MM.1S (cell line): ENCODE data around the gene CD300H.

Experiments
- CTCF ChIP-seq: fragments of 300-600 bp; sonication (generic); IDR thresholded peaks from 2 replicates; pipeline ENCODE4 v1.5.1; 2016; ENCODE audit warnings: antibody characterized with exemption, low read length, mixed read lengths
- EZH2 ChIP-seq: fragments of 300-600 bp; sonication (generic); optimal IDR thresholded peaks from 2 replicates; pipeline ENCODE3; 2017; ENCODE audit warnings: low read depth, mild to moderate bottlenecking, antibody characterized with exemption, low read length, mixed read lengths

DNA sequence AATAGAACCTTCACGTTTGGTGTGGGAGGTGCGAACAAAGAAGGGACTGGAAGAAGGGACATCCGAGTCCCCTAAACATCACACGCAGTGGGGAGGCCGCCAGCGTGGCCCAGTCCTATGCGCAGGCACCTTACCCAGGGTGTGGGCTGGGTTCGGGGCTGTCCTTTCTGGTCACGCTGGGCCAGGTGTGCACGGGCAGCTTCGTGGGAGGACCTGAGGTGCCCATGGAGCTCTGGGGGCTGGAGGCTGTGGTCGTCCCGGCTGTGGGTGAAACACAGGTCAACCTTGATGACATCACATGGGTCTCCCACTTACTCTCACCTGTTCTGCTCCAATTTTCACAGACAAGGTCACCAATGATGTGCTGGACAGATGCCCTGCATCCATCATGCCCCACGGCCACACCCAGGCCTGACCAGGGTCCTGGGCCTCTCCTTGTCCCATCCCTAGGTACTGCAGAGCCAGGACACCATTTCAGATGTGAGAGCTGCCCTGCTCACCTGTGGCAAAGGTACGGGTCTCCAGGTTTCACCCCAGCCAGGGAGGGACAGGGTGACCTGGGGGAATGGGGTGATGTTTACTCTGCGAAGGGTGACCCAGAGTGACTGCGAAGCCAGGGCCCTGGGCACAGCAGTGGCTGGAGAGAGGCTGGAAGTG is 24.5 kb downstream of the CD300H start:
- TF ChIP-seq CTCF (no peak), EZH2 (no peak)
